Astrocyte (in vitro differentiated cells and primary cell): ENCODE results near the gene HEATR5A. TPM values are rescaled to one million over a fixed set of nuclear protein-coding genes. Genes with fewer than 3 reads are reported as not detected.

Experiments
- DNase-seq: peaks from one replicate; pipeline ENCODE4 v3.0.0-alpha.2; 2010; ENCODE audit warnings: low read depth
- FAIRE-seq: peaks from 2 replicates; lab custom pipeline; 2011; peaks lifted over from hg19 to GRCh38; lab: Jason Lieb, UNC
- H2AFZ ChIP-seq: 2 replicates; pipeline ENCODE4 v1.6.0; 2012; ENCODE audit warnings: low read depth, low read length, inconsistent platforms
- H3K27ac ChIP-seq: 2 replicates; pipeline ENCODE4 v1.5.1; 2011; ENCODE audit warnings: low read depth, low read length, inconsistent platforms
- H3K27me3 ChIP-seq: 2 replicates; pipeline ENCODE4 v1.6.0; 2011; ENCODE audit warnings: low read length, inconsistent platforms; ENCODE audit not compliant: insufficient read depth
- H3K36me3 ChIP-seq: 2 replicates; pipeline ENCODE4 v1.5.1; 2011; ENCODE audit warnings: low read length, inconsistent platforms; ENCODE audit not compliant: insufficient read depth
- H3K4me1 ChIP-seq: 2 replicates; pipeline ENCODE4 v1.5.1; 2011; ENCODE audit warnings: low read length, inconsistent platforms; ENCODE audit not compliant: insufficient read depth
- H3K4me2 ChIP-seq: 2 replicates; pipeline ENCODE4 v1.6.0; 2012; ENCODE audit warnings: low read length, inconsistent platforms
- H3K4me3 ChIP-seq: 2 replicates; pipeline ENCODE4 v1.5.1; 2011; ENCODE audit warnings: low read depth, mild to moderate bottlenecking, low read length, inconsistent platforms; ENCODE audit not compliant: insufficient read depth
- H3K79me2 ChIP-seq: 2 replicates; pipeline ENCODE4 v1.6.0; 2012; ENCODE audit warnings: mild to moderate bottlenecking, low read length, inconsistent platforms; ENCODE audit not compliant: insufficient read depth
- H3K9ac ChIP-seq: 2 replicates; pipeline ENCODE4 v1.6.0; 2012; ENCODE audit warnings: mild to moderate bottlenecking, low read length, inconsistent platforms
- H3K9me3 ChIP-seq: 2 replicates; pipeline ENCODE4 v1.5.1; 2012; ENCODE audit warnings: low read depth, mild to moderate bottlenecking, low read length, inconsistent platforms; ENCODE audit not compliant: insufficient read depth
- H4K20me1 ChIP-seq: 2 replicates; pipeline ENCODE4 v1.6.0; 2012; ENCODE audit warnings: low read length, inconsistent platforms; ENCODE audit not compliant: insufficient read depth
- H3K27ac Mint-ChIP-seq: one replicate; pipeline ENCODE4 v1.8.0; 2021; ENCODE audit warnings: mild to moderate bottlenecking, mixed read lengths; ENCODE audit not compliant: unreplicated experiment
- H3K27me3 Mint-ChIP-seq: one replicate; pipeline ENCODE4 v1.8.0; 2021; ENCODE audit warnings: low read depth, mixed read lengths; ENCODE audit not compliant: unreplicated experiment
- H3K36me3 Mint-ChIP-seq: one replicate; pipeline ENCODE4 v1.8.0; 2021; ENCODE audit warnings: low read depth, mixed read lengths; ENCODE audit not compliant: unreplicated experiment
- H3K4me1 Mint-ChIP-seq: one replicate; pipeline ENCODE4 v1.8.0; 2021; ENCODE audit warnings: low read depth, mixed read lengths; ENCODE audit not compliant: unreplicated experiment
- H3K4me3 Mint-ChIP-seq: one replicate; pipeline ENCODE4 v1.8.0; 2021; ENCODE audit warnings: mild to moderate bottlenecking, moderate library complexity, mixed read lengths; ENCODE audit not compliant: unreplicated experiment
- H3K9me3 Mint-ChIP-seq: one replicate; pipeline ENCODE4 v1.8.0; 2021; ENCODE audit warnings: mild to moderate bottlenecking, mixed read lengths; ENCODE audit not compliant: unreplicated experiment
- CTCF ChIP-seq: IDR thresholded peaks from 2 replicates; pipeline ENCODE4 v1.5.1; 2011; ENCODE audit warnings: low read depth, mild to moderate bottlenecking, inconsistent platforms, low read length, moderate library complexity; ENCODE audit not compliant: insufficient read depth
- EZH2 ChIP-seq: IDR thresholded peaks from 2 replicates; pipeline ENCODE4 v1.6.1; 2012; ENCODE audit warnings: mild to moderate bottlenecking, low read length, inconsistent platforms; ENCODE audit not compliant: insufficient read depth
- total RNA-seq: library from RNA; stranded (reverse); gene quantifications from 2 replicates; pipeline ENCODE4 v1.2.1, GENCODE V29; 2021

The HEATR5A gene
- total RNA-seq, 1 donor from 2014 or later, result 50.7 TPM

- no peak overlapping the region for H2AFZ ChIP-seq
- no peak for TF ChIP-seq CTCF
- no peak for TF ChIP-seq EZH2
- H3K27me3 ChIP-seq, result no peaks in the 10 kb centered on the region
- H4K20me1 ChIP-seq, result no peaks in the 10 kb centered on the region
- H3K79me2 ChIP-seq, result no peaks in the 10 kb centered on the region
- peak; percentile 38 for DNase-seq
- Mint-ChIP-seq H3K27ac (no peak overlapping the region), H3K36me3 (peaks cover 12% of the 10 kb centered on the region), H3K9me3 (no peaks in the 10 kb centered on the region), H3K4me3 (no peak overlapping the region), H3K4me1 (peaks cover 7% of the 10 kb centered on the region), H3K27me3 (no peaks in the 10 kb centered on the region)
- H3K36me3 ChIP-seq, result peaks cover 6% of the 10 kb centered on the region
- no peaks in the 10 kb centered on the region for H3K9me3 ChIP-seq
- H3K9ac ChIP-seq, result no peak overlapping the region
- H3K4me3 ChIP-seq, result no peak overlapping the region
- FAIRE-seq, result no peak
- no peak overlapping the region for H3K27ac ChIP-seq
- peaks cover 4% of the 10 kb centered on the region for H3K4me1 ChIP-seq
- H3K4me2 ChIP-seq, result no peak overlapping the region
Observed at GRCh38 chr14:31297701-31298344, 122.5 kb downstream of the HEATR5A start.

GRCh38 chr14:31297112-31297511 is 123.2 kb downstream of the HEATR5A start:
- Histone ChIP-seq H3K9me3 (no peaks in the 10 kb centered on the region), H3K4me1 (peaks cover 4% of the 10 kb centered on the region), H4K20me1 (no peaks in the 10 kb centered on the region), H3K4me3 (no peak overlapping the region), H3K36me3 (peaks cover 3% of the 10 kb centered on the region), H3K79me2 (no peaks in the 10 kb centered on the region), H3K27ac (no peak overlapping the region), H3K4me2 (no peak overlapping the region), H3K9ac (no peak overlapping the region), H2AFZ (no peak overlapping the region), H3K27me3 (no peaks in the 10 kb centered on the region)
- no peaks in the 10 kb centered on the region for H3K27me3 Mint-ChIP-seq
- DNase-seq (no peak), FAIRE-seq (no peak)
- H3K4me3 Mint-ChIP-seq, result no peak overlapping the region
- H3K4me1 Mint-ChIP-seq, result peaks cover 7% of the 10 kb centered on the region
- no peak overlapping the region for H3K27ac Mint-ChIP-seq
- H3K9me3 Mint-ChIP-seq, result no peaks in the 10 kb centered on the region
- H3K36me3 Mint-ChIP-seq, result peaks cover 13% of the 10 kb centered on the region
- TF ChIP-seq EZH2, result no peak
- no peak for TF ChIP-seq CTCF

GRCh38 chr14:31294746-31295405 is 125.5 kb downstream of the HEATR5A start:
- Histone ChIP-seq H3K4me3 (no peak overlapping the region), H3K4me1 (peaks cover 4% of the 10 kb centered on the region), H4K20me1 (no peaks in the 10 kb centered on the region), H3K27me3 (no peaks in the 10 kb centered on the region), H3K4me2 (no peak overlapping the region), H3K9me3 (no peaks in the 10 kb centered on the region), H3K36me3 (peaks cover under 1% of the 10 kb centered on the region), H3K27ac (peak overlapping the region; percentile 31), H3K9ac (peak overlapping the region; percentile 6), H2AFZ (no peak overlapping the region), H3K79me2 (no peaks in the 10 kb centered on the region)
- DNase-seq (peak; percentile 16), FAIRE-seq (peak; percentile 71)
- H3K4me1 Mint-ChIP-seq, result peaks cover 7% of the 10 kb centered on the region
- no peaks in the 10 kb centered on the region for H3K9me3 Mint-ChIP-seq
- TF ChIP-seq CTCF (no peak), EZH2 (no peak)
- H3K36me3 Mint-ChIP-seq, result peaks cover 8% of the 10 kb centered on the region
- no peaks in the 10 kb centered on the region for H3K27me3 Mint-ChIP-seq
- no peak overlapping the region for H3K27ac Mint-ChIP-seq
- no peak overlapping the region for H3K4me3 Mint-ChIP-seq
